ENCODE data around the gene SNRPA1.

The SNRPA1 gene

GRCh38 chr15:101255615-101256241 lies 39.3 kb downstream of the SNRPA1 start:
- DNase-seq, result no peak

- DNase-seq, result no peak
Measured at GRCh38 chr15:101255051-101255395, 40.0 kb downstream of the SNRPA1 start.

- DNase-seq, result no peak
Measured at GRCh38 chr15:101254157-101255050, 40.6 kb downstream of the SNRPA1 start.

GRCh38 chr15:101252836-101253235 lies 42.2 kb downstream of the SNRPA1 start:
- DNase-seq, result no peak

GRCh38 chr15:101251830-101252820 lies 42.9 kb downstream of the SNRPA1 start, which contains the start of gene CHSY1:
Gene CHSY1, minus strand, starts transcription at chr15:101252048. Its CDS starts 592 bp downstream, at chr15:101251456.
- peak; percentile 92 for DNase-seq

GRCh38 chr15:101250873-101251829 lies 43.9 kb downstream of the SNRPA1 start:
- peak; percentile 46 for DNase-seq

GRCh38 chr15:101250341-101250831 lies 44.7 kb downstream of the SNRPA1 start:
- no peak for DNase-seq

- DNase-seq, result no peak
Measured at GRCh38 chr15:101248274-101248673, 46.8 kb downstream of the SNRPA1 start.

- no peak for DNase-seq
Measured at GRCh38 chr15:101246824-101247745, 48.0 kb downstream of the SNRPA1 start.

GRCh38 chr15:101246391-101246790 lies 48.7 kb downstream of the SNRPA1 start:
- DNase-seq, result no peak

- no peak for DNase-seq
Measured at GRCh38 chr15:101244889-101245668, 50.0 kb downstream of the SNRPA1 start.

GRCh38 chr15:101244036-101244781 lies 50.8 kb downstream of the SNRPA1 start:
- DNase-seq, result no peak

- no peak for DNase-seq
Measured at GRCh38 chr15:101243420-101243819, 51.6 kb downstream of the SNRPA1 start.

- DNase-seq, result no peak
Measured at GRCh38 chr15:101242999-101243336, 52.1 kb downstream of the SNRPA1 start.

- peak; percentile 60 for DNase-seq
Measured at GRCh38 chr15:101242160-101242998, 52.7 kb downstream of the SNRPA1 start.

- no peak for DNase-seq
Measured at GRCh38 chr15:101240358-101240757, 54.7 kb downstream of the SNRPA1 start.

GRCh38 chr15:101239724-101240136 lies 55.3 kb downstream of the SNRPA1 start:
- no peak for DNase-seq

- DNase-seq, result no peak
Measured at GRCh38 chr15:101237251-101237650, 57.8 kb downstream of the SNRPA1 start.
